Neural progenitor cell (in vitro differentiated cells): ENCODE measurements around the gene SLC10A1.
"Not testable (repeated sequence)": the region's sequence is repeated elsewhere in the genome, so short reads cannot be mapped to it uniquely, and the experiment has no call there.

ENCODE experiments used
- EZH2 ChIP-seq: fragments of 200-600 bp; sonication (generic); IDR thresholded peaks from 2 replicates; pipeline ENCODE4 v1.6.1; 2017; ENCODE audit warnings: antibody characterized with exemption, mild to moderate bottlenecking, moderate library complexity
- EZH2phosphoT487 ChIP-seq: fragments of 200-600 bp; sonication (generic); IDR thresholded peaks from 2 replicates; pipeline ENCODE4 v1.6.1; 2017; ENCODE audit warnings: antibody characterized with exemption
- TF ChIP-seq, protein P1 (sequence below): fragments of 200-600 bp; sonication (generic); IDR thresholded peaks from 2 replicates; pipeline ENCODE4 v1.5.1; 2017; ENCODE audit warnings: antibody characterized with exemption, mild to moderate bottlenecking

DNA sequence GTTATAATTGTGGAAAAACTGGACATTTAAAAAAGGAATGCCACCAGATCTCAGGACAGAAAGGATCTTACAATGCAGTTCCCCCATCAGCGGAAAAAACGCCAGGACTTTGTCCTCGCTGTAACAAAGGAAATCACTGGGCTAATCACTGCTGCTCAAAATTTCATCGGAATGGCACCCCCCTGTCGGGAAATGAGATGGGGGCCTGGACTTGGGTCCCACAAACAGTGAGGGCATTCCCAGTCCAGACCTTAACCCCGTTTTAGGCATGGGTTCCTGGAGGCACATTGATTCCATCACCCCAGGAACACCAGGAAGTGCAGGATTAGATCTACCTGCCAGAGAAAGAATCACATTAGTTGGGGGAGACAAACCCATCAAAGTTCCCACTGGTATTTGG lies 16.3 kb upstream of the SLC10A1 start:
- TF ChIP-seq, protein P1, sequence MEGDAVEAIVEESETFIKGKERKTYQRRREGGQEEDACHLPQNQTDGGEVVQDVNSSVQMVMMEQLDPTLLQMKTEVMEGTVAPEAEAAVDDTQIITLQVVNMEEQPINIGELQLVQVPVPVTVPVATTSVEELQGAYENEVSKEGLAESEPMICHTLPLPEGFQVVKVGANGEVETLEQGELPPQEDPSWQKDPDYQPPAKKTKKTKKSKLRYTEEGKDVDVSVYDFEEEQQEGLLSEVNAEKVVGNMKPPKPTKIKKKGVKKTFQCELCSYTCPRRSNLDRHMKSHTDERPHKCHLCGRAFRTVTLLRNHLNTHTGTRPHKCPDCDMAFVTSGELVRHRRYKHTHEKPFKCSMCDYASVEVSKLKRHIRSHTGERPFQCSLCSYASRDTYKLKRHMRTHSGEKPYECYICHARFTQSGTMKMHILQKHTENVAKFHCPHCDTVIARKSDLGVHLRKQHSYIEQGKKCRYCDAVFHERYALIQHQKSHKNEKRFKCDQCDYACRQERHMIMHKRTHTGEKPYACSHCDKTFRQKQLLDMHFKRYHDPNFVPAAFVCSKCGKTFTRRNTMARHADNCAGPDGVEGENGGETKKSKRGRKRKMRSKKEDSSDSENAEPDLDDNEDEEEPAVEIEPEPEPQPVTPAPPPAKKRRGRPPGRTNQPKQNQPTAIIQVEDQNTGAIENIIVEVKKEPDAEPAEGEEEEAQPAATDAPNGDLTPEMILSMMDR: not testable (repeated sequence)
- not testable (repeated sequence) for TF ChIP-seq EZH2, EZH2phosphoT487
